ENCODE results near the gene VAV3. TPM values are rescaled to one million over a fixed set of nuclear protein-coding genes. Genes with fewer than 3 reads are reported as not detected.

Gene VAV3
- polyA plus RNA-seq, 3 donors = 5.4 to 9.2 (median 9.0) TPM

DNA sequence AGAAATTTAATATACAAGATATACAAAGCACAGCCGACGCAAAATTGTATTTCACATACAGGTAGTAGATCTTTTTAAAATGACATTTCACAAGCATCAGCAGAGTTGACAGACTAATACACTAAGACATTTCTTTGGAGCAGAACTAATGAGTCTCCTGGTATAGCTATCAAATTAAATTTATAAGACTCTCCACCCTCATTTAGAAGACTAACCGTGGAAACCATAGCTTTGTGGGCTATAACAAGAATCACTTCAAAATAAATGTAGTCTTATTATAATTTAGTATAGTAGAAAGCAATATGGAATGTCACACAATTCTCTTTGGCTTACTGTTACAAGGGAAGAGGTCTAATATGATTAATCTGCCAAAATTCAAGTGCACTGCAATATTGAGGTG is 204.9 kb downstream of the VAV3 start:
- Mint-ChIP-seq H3K4me1 (no peaks in the 10 kb centered on the region), H3K27me3 (ENCODE audit: low read depth in 3 of 3) (peaks cover 0 to 3% (median 0%) of the 10 kb centered on the region in 3 donors), H3K27ac (no peak overlapping the region), H3K4me3 (no peak overlapping the region), H3K36me3 (peaks cover 70 to 83% of the 10 kb centered on the region in 2 donors), H3K9me3 (no peaks in the 10 kb centered on the region)
- TF ChIP-seq, protein P1, sequence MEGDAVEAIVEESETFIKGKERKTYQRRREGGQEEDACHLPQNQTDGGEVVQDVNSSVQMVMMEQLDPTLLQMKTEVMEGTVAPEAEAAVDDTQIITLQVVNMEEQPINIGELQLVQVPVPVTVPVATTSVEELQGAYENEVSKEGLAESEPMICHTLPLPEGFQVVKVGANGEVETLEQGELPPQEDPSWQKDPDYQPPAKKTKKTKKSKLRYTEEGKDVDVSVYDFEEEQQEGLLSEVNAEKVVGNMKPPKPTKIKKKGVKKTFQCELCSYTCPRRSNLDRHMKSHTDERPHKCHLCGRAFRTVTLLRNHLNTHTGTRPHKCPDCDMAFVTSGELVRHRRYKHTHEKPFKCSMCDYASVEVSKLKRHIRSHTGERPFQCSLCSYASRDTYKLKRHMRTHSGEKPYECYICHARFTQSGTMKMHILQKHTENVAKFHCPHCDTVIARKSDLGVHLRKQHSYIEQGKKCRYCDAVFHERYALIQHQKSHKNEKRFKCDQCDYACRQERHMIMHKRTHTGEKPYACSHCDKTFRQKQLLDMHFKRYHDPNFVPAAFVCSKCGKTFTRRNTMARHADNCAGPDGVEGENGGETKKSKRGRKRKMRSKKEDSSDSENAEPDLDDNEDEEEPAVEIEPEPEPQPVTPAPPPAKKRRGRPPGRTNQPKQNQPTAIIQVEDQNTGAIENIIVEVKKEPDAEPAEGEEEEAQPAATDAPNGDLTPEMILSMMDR (IDR thresholded peaks at IDR 0.05) = no peak
- Histone ChIP-seq H3K4me2 (replicated peaks; ENCODE audit: extremely low read depth, low read length, poor library complexity, severe bottlenecking) (no peak overlapping the region), H3K9ac (ENCODE audit: insufficient read depth, low read length, poor library complexity, severe bottlenecking) (no peak overlapping the region), H3K4me3 (replicated peaks in 1 of 3; ENCODE audit: low read depth in 2 of 3, low read length in 3 of 3) (no peak overlapping the region), H3K27me3 (ENCODE audit: control insufficient read depth in 2 of 2, insufficient read depth in 2 of 2, low read length in 2 of 2) (no peaks in the 10 kb centered on the region), H3K9me3 (replicated peaks in 1 of 2; ENCODE audit: control insufficient read depth in 1 of 2, insufficient read depth in 1 of 2, low read length in 2 of 2) (no peaks in the 10 kb centered on the region), H2AFZ (ENCODE audit: insufficient read depth, low read depth, low read length, poor library complexity, severe bottlenecking) (no peak overlapping the region), H4K20me1 (ENCODE audit: insufficient read depth, low read length) (no peaks in the 10 kb centered on the region), H3K36me3 (replicated peaks in 1 of 2; ENCODE audit: control insufficient read depth in 1 of 2, insufficient read depth in 2 of 2, low read length in 2 of 2) (peaks cover 49 to 77% of the 10 kb centered on the region in 2 donors), H3K79me2 (ENCODE audit: insufficient read depth, low read length) (no peaks in the 10 kb centered on the region), H3K27ac (ENCODE audit: low read depth in 1 of 2, low read length in 2 of 2) (no peak overlapping the region), H3K4me1 (ENCODE audit: control insufficient read depth in 1 of 2, insufficient read depth in 2 of 2, low read length in 2 of 2) (no peaks in the 10 kb centered on the region)
- no peak for DNase-seq
- WGBS (ENCODE audit: insufficient coverage) = no CpG with 5 or more reads among the region's 3 CpGs
- intact Hi-C loops (cut with micrococcal nuclease) = no loop called here

DNA sequence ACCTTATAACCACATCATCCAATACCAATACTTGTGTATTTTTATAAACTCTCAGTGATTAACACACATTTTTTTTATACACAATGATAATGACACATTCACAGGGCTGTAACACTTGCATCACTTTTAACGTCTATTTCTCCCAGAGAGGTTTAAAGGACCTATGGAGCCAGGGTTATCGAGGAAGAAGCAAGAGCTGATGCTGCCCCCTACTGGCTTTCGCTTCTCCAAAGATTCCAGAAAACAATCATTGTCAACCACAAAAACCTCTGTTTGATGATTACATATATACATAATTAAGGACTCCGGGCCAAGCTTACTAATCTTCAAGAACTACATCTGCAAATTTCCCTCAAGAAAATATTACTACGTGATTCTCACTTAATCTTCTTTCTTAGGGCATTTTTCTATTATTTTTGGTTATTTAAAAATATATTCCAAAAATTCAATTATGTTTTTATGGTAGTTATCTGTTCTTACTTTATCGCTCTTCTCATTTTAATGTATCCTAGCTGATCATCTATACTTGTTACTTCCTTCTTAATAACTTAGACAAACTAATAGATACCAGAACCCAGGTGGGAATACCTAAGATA is 214.5 kb downstream of the VAV3 start:
- H3K27me3 Mint-ChIP-seq (ENCODE audit: low read depth in 3 of 3) = no peaks in the 10 kb centered on the region
- Histone ChIP-seq H3K27ac (ENCODE audit: low read depth in 1 of 2, low read length in 2 of 2) (no peak overlapping the region), H3K79me2 (ENCODE audit: insufficient read depth, low read length) (no peaks in the 10 kb centered on the region), H2AFZ (ENCODE audit: insufficient read depth, low read depth, low read length, poor library complexity, severe bottlenecking) (no peak overlapping the region), H3K27me3 (ENCODE audit: control insufficient read depth in 2 of 2, insufficient read depth in 2 of 2, low read length in 2 of 2) (no peaks in the 10 kb centered on the region), H3K36me3 (replicated peaks in 1 of 2; ENCODE audit: control insufficient read depth in 1 of 2, insufficient read depth in 2 of 2, low read length in 2 of 2) (peaks cover 40 to 69% of the 10 kb centered on the region in 2 donors), H3K4me1 (ENCODE audit: control insufficient read depth in 1 of 2, insufficient read depth in 2 of 2, low read length in 2 of 2) (no peaks in the 10 kb centered on the region), H3K4me3 (replicated peaks in 1 of 3; ENCODE audit: low read depth in 2 of 3, low read length in 3 of 3) (no peak overlapping the region), H3K9ac (ENCODE audit: insufficient read depth, low read length, poor library complexity, severe bottlenecking) (no peak overlapping the region), H3K9me3 (replicated peaks in 1 of 2; ENCODE audit: control insufficient read depth in 1 of 2, insufficient read depth in 1 of 2, low read length in 2 of 2) (no peaks in the 10 kb centered on the region), H4K20me1 (ENCODE audit: insufficient read depth, low read length) (no peaks in the 10 kb centered on the region), H3K4me2 (replicated peaks; ENCODE audit: extremely low read depth, low read length, poor library complexity, severe bottlenecking) (no peak overlapping the region)
- peak; percentile 6 to 17 (median 14) for DNase-seq
- no peak overlapping the region for H3K4me3 Mint-ChIP-seq
- WGBS (ENCODE audit: insufficient coverage) = 40% methylated on average over 1 of the region's 6 CpGs
- TF ChIP-seq, protein P1 (IDR thresholded peaks at IDR 0.05) = peak; percentile 49
- no peaks in the 10 kb centered on the region for H3K9me3 Mint-ChIP-seq
- peak overlapping the region in 1 of 7 donors; percentile 18 for H3K27ac Mint-ChIP-seq
- H3K4me1 Mint-ChIP-seq = no peaks in the 10 kb centered on the region
- H3K36me3 Mint-ChIP-seq = peaks cover 54 to 65% of the 10 kb centered on the region in 2 donors
- intact Hi-C loops (cut with micrococcal nuclease) = no loop called here

Measured in CD14-positive monocyte (primary cell).